Measurements from ENCODE around the gene GRK2.

Gene GRK2

GRCh38 chr11:67295846-67296245 lies 29.6 kb downstream of the GRK2 start:
- peaks cover 25% of the 10 kb centered on the region for H3K36me3 ChIP-seq (ENCODE audit: control insufficient read depth, insufficient read depth, low read length)

DNA sequence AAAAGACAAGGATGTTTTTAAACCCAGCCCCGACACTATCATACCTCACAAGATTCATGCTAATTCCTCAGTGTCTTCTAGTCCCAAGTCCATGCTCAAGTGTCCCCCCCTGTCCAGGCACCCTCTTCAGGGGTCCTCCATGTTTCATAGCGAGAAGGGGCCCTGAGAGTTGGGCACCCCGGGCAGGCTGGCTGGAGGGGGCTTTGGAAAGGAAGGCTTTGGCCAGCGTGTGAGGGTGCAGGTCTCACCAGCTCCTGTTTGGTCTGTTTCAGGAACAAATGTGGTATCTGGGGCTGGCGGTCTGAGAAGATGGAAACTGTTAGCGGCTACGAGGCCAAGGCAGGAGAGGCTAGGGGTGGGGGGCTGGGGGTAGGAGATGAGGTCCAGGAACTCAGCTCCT lies 32.5 kb downstream of the GRK2 start:
- DNase-seq (ENCODE audit: extremely low read depth, insufficient read length): no peak
- TF ChIP-seq, protein P1, sequence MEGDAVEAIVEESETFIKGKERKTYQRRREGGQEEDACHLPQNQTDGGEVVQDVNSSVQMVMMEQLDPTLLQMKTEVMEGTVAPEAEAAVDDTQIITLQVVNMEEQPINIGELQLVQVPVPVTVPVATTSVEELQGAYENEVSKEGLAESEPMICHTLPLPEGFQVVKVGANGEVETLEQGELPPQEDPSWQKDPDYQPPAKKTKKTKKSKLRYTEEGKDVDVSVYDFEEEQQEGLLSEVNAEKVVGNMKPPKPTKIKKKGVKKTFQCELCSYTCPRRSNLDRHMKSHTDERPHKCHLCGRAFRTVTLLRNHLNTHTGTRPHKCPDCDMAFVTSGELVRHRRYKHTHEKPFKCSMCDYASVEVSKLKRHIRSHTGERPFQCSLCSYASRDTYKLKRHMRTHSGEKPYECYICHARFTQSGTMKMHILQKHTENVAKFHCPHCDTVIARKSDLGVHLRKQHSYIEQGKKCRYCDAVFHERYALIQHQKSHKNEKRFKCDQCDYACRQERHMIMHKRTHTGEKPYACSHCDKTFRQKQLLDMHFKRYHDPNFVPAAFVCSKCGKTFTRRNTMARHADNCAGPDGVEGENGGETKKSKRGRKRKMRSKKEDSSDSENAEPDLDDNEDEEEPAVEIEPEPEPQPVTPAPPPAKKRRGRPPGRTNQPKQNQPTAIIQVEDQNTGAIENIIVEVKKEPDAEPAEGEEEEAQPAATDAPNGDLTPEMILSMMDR (IDR thresholded peaks at IDR 0.05; ENCODE audit: insufficient read depth, low read length, poor library complexity, severe bottlenecking): no peak
- Histone ChIP-seq H3K36me3 (ENCODE audit: control insufficient read depth, insufficient read depth, low read length) (peaks cover 27% of the 10 kb centered on the region), H3K27me3 (replicated peaks; ENCODE audit: control insufficient read depth, insufficient read depth, low read length) (no peaks in the 10 kb centered on the region), H3K4me3 (replicated peaks; ENCODE audit: low read depth, low read length) (no peak overlapping the region)

More at GRCh38 chr11:67295846-67296245, 29.6 kb downstream of the GRK2 start:
- Histone ChIP-seq H3K4me3 (replicated peaks; ENCODE audit: low read depth, low read length) (no peak overlapping the region), H3K27me3 (replicated peaks; ENCODE audit: control insufficient read depth, insufficient read depth, low read length) (no peaks in the 10 kb centered on the region)
- TF ChIP-seq, protein P1 (IDR thresholded peaks at IDR 0.05; ENCODE audit: insufficient read depth, low read length, poor library complexity, severe bottlenecking): no peak
- no peak for DNase-seq (ENCODE audit: extremely low read depth, insufficient read length)

- H3K36me3 ChIP-seq (ENCODE audit: control insufficient read depth, insufficient read depth, low read length): peaks cover 27% of the 10 kb centered on the region
- H3K27me3 ChIP-seq (replicated peaks; ENCODE audit: control insufficient read depth, insufficient read depth, low read length): no peaks in the 10 kb centered on the region
- no peak overlapping the region for H3K4me3 ChIP-seq (replicated peaks; ENCODE audit: low read depth, low read length)
- TF ChIP-seq, protein P1 (IDR thresholded peaks at IDR 0.05; ENCODE audit: insufficient read depth, low read length, poor library complexity, severe bottlenecking): no peak
- no peak for DNase-seq (ENCODE audit: extremely low read depth, insufficient read length)
Observed at GRCh38 chr11:67299471-67300191, 33.4 kb downstream of the GRK2 start.

DNA sequence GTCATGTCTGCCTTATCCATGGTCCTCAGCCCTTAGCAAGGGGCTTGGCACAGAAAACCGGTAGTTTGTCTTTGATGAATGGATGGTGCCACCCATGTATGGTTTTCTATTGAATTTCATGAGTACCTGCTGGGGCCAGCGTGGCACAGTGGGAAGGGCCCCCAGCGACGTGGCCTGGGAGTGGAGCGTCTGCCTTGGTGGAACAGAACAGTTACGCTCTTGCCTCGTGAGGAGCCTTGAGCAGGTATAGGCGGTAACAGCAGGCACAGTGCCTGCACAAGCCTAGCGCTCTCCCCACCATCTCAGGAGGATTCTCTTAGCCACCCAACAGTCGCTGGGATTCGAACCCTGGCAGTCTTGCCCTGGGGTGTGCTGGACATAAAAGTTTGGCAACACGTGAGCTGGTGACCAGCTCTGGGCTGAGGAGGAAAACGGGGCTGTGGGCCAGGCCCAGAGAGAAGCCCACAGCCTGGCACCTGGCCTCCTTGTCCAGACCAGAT lies 34.0 kb downstream of the GRK2 start:
- TF ChIP-seq, protein P1 (IDR thresholded peaks at IDR 0.05; ENCODE audit: insufficient read depth, low read length, poor library complexity, severe bottlenecking): no peak
- DNase-seq (ENCODE audit: extremely low read depth, insufficient read length): no peak
- H3K4me3 ChIP-seq (replicated peaks; ENCODE audit: low read depth, low read length): no peak overlapping the region
- H3K36me3 ChIP-seq (ENCODE audit: control insufficient read depth, insufficient read depth, low read length): peaks cover 27% of the 10 kb centered on the region
- H3K27me3 ChIP-seq (replicated peaks; ENCODE audit: control insufficient read depth, insufficient read depth, low read length): no peaks in the 10 kb centered on the region

GRCh38 chr11:67300756-67301312 lies 34.6 kb downstream of the GRK2 start:
- no peak for DNase-seq (ENCODE audit: extremely low read depth, insufficient read length)
- H3K4me3 ChIP-seq (replicated peaks; ENCODE audit: low read depth, low read length): no peak overlapping the region
- TF ChIP-seq, protein P1 (IDR thresholded peaks at IDR 0.05; ENCODE audit: insufficient read depth, low read length, poor library complexity, severe bottlenecking): no peak
- H3K36me3 ChIP-seq (ENCODE audit: control insufficient read depth, insufficient read depth, low read length): peaks cover 27% of the 10 kb centered on the region
- no peaks in the 10 kb centered on the region for H3K27me3 ChIP-seq (replicated peaks; ENCODE audit: control insufficient read depth, insufficient read depth, low read length)
